ENCODE data around the gene RPS24.

DNA sequence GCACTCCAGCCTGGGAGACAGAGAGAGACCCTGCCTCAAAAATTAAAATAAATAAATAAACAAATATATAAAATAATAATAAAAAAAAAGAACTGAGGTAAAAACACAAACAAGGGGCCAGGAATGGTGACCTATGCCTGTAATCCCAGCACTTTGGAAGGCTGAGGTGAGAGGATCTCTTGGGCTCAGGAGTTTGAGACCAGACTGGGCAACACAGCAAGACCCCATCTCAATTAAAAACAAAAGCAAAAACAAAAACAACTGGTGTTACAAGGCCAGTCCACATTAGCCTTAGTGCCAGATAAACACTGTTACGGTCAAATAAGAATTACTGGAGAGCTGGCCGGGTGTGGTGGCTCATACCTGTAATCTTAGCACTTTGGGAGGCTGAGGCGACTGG lies 9.9 kb upstream of the RPS24 start:
- TF ChIP-seq, protein P1, sequence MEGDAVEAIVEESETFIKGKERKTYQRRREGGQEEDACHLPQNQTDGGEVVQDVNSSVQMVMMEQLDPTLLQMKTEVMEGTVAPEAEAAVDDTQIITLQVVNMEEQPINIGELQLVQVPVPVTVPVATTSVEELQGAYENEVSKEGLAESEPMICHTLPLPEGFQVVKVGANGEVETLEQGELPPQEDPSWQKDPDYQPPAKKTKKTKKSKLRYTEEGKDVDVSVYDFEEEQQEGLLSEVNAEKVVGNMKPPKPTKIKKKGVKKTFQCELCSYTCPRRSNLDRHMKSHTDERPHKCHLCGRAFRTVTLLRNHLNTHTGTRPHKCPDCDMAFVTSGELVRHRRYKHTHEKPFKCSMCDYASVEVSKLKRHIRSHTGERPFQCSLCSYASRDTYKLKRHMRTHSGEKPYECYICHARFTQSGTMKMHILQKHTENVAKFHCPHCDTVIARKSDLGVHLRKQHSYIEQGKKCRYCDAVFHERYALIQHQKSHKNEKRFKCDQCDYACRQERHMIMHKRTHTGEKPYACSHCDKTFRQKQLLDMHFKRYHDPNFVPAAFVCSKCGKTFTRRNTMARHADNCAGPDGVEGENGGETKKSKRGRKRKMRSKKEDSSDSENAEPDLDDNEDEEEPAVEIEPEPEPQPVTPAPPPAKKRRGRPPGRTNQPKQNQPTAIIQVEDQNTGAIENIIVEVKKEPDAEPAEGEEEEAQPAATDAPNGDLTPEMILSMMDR (optimal IDR thresholded peaks at IDR 0.05 in 1 of 3, IDR thresholded peaks at IDR 0.05 in 1 of 3, conservative IDR thresholded peaks at IDR 0.05 in 1 of 3; ENCODE audit: extremely low read depth in 1 of 3, insufficient read depth in 2 of 3, low read length in 3 of 3), result no peak
- TF ChIP-seq EZH2 (IDR thresholded peaks at IDR 0.05; ENCODE audit: low read length), result no peak

Data from keratinocyte (primary cell).